A549 (cell line): Measurements from ENCODE around the gene PYY.
"Not testable (repeated sequence)": the region's sequence is repeated elsewhere in the genome, so short reads cannot be mapped to it uniquely, and the experiment has no call there.

Experiments used
- CBX2 ChIP-seq: fragments of 200-600 bp; sonication (generic); IDR thresholded peaks from 2 replicates; pipeline ENCODE4 v1.6.1; 2016; ENCODE audit warnings: low read depth, mild to moderate bottlenecking, borderline replicate concordance
- CEBPB ChIP-seq, 2 experiments: fragments of >200 bp in 1 of 2; sonication (Bioruptor Twin) in 1 of 2; formaldehyde crosslinking in 1 of 2; IDR thresholded peaks; 2 replicates each; pipeline ENCODE4 v1.6.1; 2012 to 2016
- CTCF ChIP-seq: fragments of >200 bp; sonication (Bioruptor Twin); formaldehyde crosslinking; IDR thresholded peaks from 3 replicates; pipeline ENCODE4 v1.5.1; 2016
- FOSL2 ChIP-seq, 2 experiments: fragments of 450-650 bp in 1 of 2; fragments of >200 bp in 1 of 2; sonication (Bioruptor Twin) in 1 of 2; formaldehyde crosslinking; IDR thresholded peaks; 2 replicates each; pipeline versions ENCODE4 v1.5.0 to v1.6.1; 2016 to 2020; ENCODE audit warnings: mild to moderate bottlenecking in 1 of 2, moderate library complexity in 1 of 2
- HMGXB4 ChIP-seq: fragments of 250-450 bp; sonication (Bioruptor Pico); IDR thresholded peaks from 2 replicates; pipeline ENCODE4 v1.5.0; 2021; ENCODE audit warnings: mild to moderate bottlenecking, moderate library complexity, borderline replicate concordance
- MAFK ChIP-seq: fragments of 450-650 bp; IDR thresholded peaks from 2 replicates; pipeline ENCODE4 v1.6.1; 2014; ENCODE audit not compliant: partially characterized antibody
- MAZ ChIP-seq: fragments of 150-350 bp; IDR thresholded peaks from 2 replicates; pipeline ENCODE4 v1.6.1; 2014; ENCODE audit warnings: antibody characterized with exemption, low read depth, low read length, borderline replicate concordance
- NR3C1 ChIP-seq: fragments of >200 bp; sonication (Bioruptor Twin); formaldehyde crosslinking; IDR thresholded peaks from 3 replicates; pipeline ENCODE4 v1.6.1; 2017
- PBX3 ChIP-seq: IDR thresholded peaks from 2 replicates; pipeline ENCODE4 v1.6.1; 2012
- POLR2A ChIP-seq: IDR thresholded peaks from 2 replicates; pipeline ENCODE4 v1.6.1; 2012; ENCODE audit warnings: mild to moderate bottlenecking, low read length
- POLR2AphosphoS2 ChIP-seq: conservative IDR thresholded peaks from 2 replicates; pipeline ENCODE4 v1.6.1; 2012; ENCODE audit warnings: low read length, improper control_type of control experiment, inconsistent platforms
- RNF2 ChIP-seq: fragments of 200-600 bp; sonication (generic); IDR thresholded peaks from 2 replicates; pipeline ENCODE4 v1.6.1; 2016; ENCODE audit warnings: low read depth, mild to moderate bottlenecking, antibody characterized with exemption, moderate library complexity, borderline replicate concordance
- TP53 ChIP-seq: fragments of 250-450 bp; sonication (Bioruptor Pico); IDR thresholded peaks from 2 replicates; pipeline ENCODE4 v1.5.0; 2021; ENCODE audit warnings: mild to moderate bottlenecking, moderate library complexity

GRCh38 chr17:43972444-43973212, 18.9 kb upstream of the PYY start:
- TF ChIP-seq POLR2AphosphoS2; TP53 (CRISPR knock-in tag); CBX2; CTCF; MAZ; HMGXB4 (CRISPR knock-in tag); PBX3; RNF2; CEBPB (IDR thresholded peaks at IDR 0.05); NR3C1; MAFK; POLR2A; FOSL2 (IDR thresholded peaks at IDR 0.05); FOSL2 (CRISPR knock-in tag; IDR thresholded peaks at IDR 0.05): not testable (repeated sequence)
